GM19467 (cell line): ENCODE data around the gene PCDHB16.
"Not testable (repeated sequence)": the region's sequence is repeated elsewhere in the genome, so short reads cannot be mapped to it uniquely, and the experiment has no call there.

ENCODE experiments used
- ATAC-seq: cut with Tn5 transposase; IDR thresholded peaks from one replicate; pipeline ENCODE4 v1.9.1; 2021; ENCODE audit warnings: mild to moderate bottlenecking, moderate library complexity; ENCODE audit not compliant: unreplicated experiment

The PCDHB16 gene

GRCh38 chr5:141224844-141225243 lies 42.7 kb downstream of the PCDHB16 start:
- ATAC-seq, result not testable (repeated sequence)

GRCh38 chr5:141225421-141225820 lies 43.2 kb downstream of the PCDHB16 start:
- not testable (repeated sequence) for ATAC-seq

GRCh38 chr5:141234109-141234667 lies 52.0 kb downstream of the PCDHB16 start:
- no peak for ATAC-seq
